Caco-2 (cell line): ENCODE measurements around the gene CPSF6. TPM values are rescaled to one million over a fixed set of nuclear protein-coding genes. Genes with fewer than 3 reads are reported as not detected.
A peak's percentile ranks its signal among the peaks of the same experiment; 100 is the strongest.

Experiments used
- BruUV-seq: library from RNA; stranded (reverse); fragments of 400-500 nt; replicated peaks from 2 replicates; lab custom pipeline; 2021; lab: Mats Ljungman, UMichigan
- CTCF ChIA-PET: fragments of 300-600 bp; sonication (Branson Sonifier 250); formaldehyde crosslinking; loops from one replicate; lab custom pipeline; 2022; ENCODE audit warnings: antibody characterized with exemption; lab: Charles Lee
- POLR2A ChIA-PET: fragments of 300-600 bp; sonication (Branson Sonifier 250); formaldehyde crosslinking; loops from one replicate; lab custom pipeline; 2022; ENCODE audit warnings: antibody characterized with exemption; lab: Charles Lee
- DNase-seq, 2 experiments: peaks; one replicate each; pipeline versions ENCODE4 v3.0.0 to v3.0.0-alpha.2; 2020 to 2022
- H3K27me3 ChIP-seq: replicated peaks from 2 replicates; pipeline ENCODE4 v1.6.0; 2011; ENCODE audit warnings: low read length; ENCODE audit not compliant: control insufficient read depth, insufficient read depth
- H3K36me3 ChIP-seq: 2 replicates; pipeline ENCODE4 v1.5.1; 2011; ENCODE audit warnings: low read length; ENCODE audit not compliant: control insufficient read depth, insufficient read depth
- H3K4me1 ChIP-seq: fragments of 250-450 bp; sonication (Bioruptor Pico); 2 replicates; pipeline ENCODE4 v1.5.1; 2020; ENCODE audit warnings: mild to moderate bottlenecking
- H3K4me3 ChIP-seq: 2 replicates; pipeline ENCODE4 v1.5.1; 2011; ENCODE audit warnings: low read depth, mild to moderate bottlenecking, control low read depth, low read length
- H3K9me3 ChIP-seq: fragments of 250-450 bp; sonication (Bioruptor Pico); 2 replicates; pipeline ENCODE4 v1.5.1; 2020; ENCODE audit warnings: mild to moderate bottlenecking, moderate library complexity
- H3K27ac Mint-ChIP-seq: one replicate; pipeline ENCODE4 v1.8.0; 2022; ENCODE audit warnings: mixed read lengths; ENCODE audit not compliant: unreplicated experiment
- H3K27me3 Mint-ChIP-seq: one replicate; pipeline ENCODE4 v1.8.0; 2022; ENCODE audit warnings: mixed read lengths; ENCODE audit not compliant: insufficient read depth, unreplicated experiment
- H3K36me3 Mint-ChIP-seq: one replicate; pipeline ENCODE4 v1.8.0; 2022; ENCODE audit warnings: mild to moderate bottlenecking, mixed read lengths; ENCODE audit not compliant: insufficient read depth, unreplicated experiment
- H3K4me1 Mint-ChIP-seq: one replicate; pipeline ENCODE4 v1.8.0; 2022; ENCODE audit warnings: low read depth, mixed read lengths; ENCODE audit not compliant: unreplicated experiment
- H3K4me3 Mint-ChIP-seq: one replicate; pipeline ENCODE4 v1.8.0; 2022; ENCODE audit warnings: mild to moderate bottlenecking, moderate library complexity, mixed read lengths; ENCODE audit not compliant: unreplicated experiment
- H3K9me3 Mint-ChIP-seq: one replicate; pipeline ENCODE4 v1.8.0; 2022; ENCODE audit warnings: mixed read lengths; ENCODE audit not compliant: unreplicated experiment
- intact Hi-C: fragments of 100-400 bp; cut with micrococcal nuclease; formaldehyde crosslinking; loops from one replicate; pipeline ENCODE4 v1.10.0; 2022; ENCODE audit not compliant: unreplicated experiment
- total RNA-seq: library from RNA; stranded (reverse); gene quantifications from 2 replicates; pipeline ENCODE4 v1.2.3, GENCODE V29; 2022
- TF ChIP-seq, protein P1 (sequence below), 2 experiments: fragments of 200-600 bp in 1 of 2; IDR thresholded peaks; 1 replicate in 1 of 2; 2 replicates in 1 of 2; pipeline versions ENCODE4 v1.5.1 to v1.8.0; 2011 to 2022; ENCODE audit warnings: antibody characterized with exemption in 1 of 2, control low read depth in 1 of 2, inconsistent platforms in 1 of 2, low read depth in 1 of 2, low read length in 1 of 2, mild to moderate bottlenecking in 1 of 2, moderate library complexity in 1 of 2; ENCODE audit not compliant: insufficient read depth in 1 of 2, severe bottlenecking in 1 of 2, unreplicated experiment in 1 of 2

The CPSF6 gene
- total RNA-seq, 1 experiment from 2014 or later = 124 TPM

DNA sequence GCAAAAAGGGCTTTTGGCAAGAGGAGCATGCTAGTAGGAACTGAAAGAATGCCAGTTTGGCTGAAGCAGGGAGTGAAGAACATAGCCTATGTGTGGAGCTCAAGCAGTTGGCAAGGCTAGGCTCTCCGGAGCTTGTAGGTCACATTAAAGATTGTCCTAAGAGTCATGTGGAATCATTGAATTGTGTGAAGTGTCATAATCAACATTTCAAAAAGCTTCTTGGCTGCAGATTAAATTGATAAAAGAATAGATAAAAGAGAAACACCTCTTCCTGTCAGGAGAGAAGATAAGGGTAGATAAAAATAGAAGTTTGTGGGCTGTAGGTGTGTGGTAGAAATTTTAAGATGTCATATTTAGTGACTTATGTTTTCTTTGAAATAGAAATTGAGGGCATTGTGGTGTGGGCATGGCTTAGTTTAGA lies 36.1 kb downstream of the CPSF6 start:
- no peak overlapping the region for H3K4me3 ChIP-seq
- no peaks in the 10 kb centered on the region for H3K36me3 ChIP-seq
- Mint-ChIP-seq H3K27ac (no peak overlapping the region), H3K4me3 (no peak overlapping the region), H3K27me3 (no peaks in the 10 kb centered on the region), H3K9me3 (no peaks in the 10 kb centered on the region), H3K36me3 (peaks cover 49% of the 10 kb centered on the region), H3K4me1 (peaks cover 8% of the 10 kb centered on the region)
- no peak for DNase-seq
- TF ChIP-seq, protein P1, sequence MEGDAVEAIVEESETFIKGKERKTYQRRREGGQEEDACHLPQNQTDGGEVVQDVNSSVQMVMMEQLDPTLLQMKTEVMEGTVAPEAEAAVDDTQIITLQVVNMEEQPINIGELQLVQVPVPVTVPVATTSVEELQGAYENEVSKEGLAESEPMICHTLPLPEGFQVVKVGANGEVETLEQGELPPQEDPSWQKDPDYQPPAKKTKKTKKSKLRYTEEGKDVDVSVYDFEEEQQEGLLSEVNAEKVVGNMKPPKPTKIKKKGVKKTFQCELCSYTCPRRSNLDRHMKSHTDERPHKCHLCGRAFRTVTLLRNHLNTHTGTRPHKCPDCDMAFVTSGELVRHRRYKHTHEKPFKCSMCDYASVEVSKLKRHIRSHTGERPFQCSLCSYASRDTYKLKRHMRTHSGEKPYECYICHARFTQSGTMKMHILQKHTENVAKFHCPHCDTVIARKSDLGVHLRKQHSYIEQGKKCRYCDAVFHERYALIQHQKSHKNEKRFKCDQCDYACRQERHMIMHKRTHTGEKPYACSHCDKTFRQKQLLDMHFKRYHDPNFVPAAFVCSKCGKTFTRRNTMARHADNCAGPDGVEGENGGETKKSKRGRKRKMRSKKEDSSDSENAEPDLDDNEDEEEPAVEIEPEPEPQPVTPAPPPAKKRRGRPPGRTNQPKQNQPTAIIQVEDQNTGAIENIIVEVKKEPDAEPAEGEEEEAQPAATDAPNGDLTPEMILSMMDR (IDR thresholded peaks at IDR 0.05; ENCODE audit: insufficient read depth in 1 of 2, low read depth in 1 of 2, low read length in 1 of 2, severe bottlenecking in 1 of 2, unreplicated experiment in 1 of 2) = no peak
- H3K4me1 ChIP-seq = peaks cover 22% of the 10 kb centered on the region
- no TSS peak for BruUV-seq
- no peaks in the 10 kb centered on the region for H3K9me3 ChIP-seq
- CTCF ChIA-PET = no interaction called here
- H3K27me3 ChIP-seq = no peaks in the 10 kb centered on the region
- POLR2A ChIA-PET = interaction anchor here (0.5 kb wide), 1 partner anchor 330 kb away, joined by 4 read pairs; no protein-coding TSS in a partner anchor
- intact Hi-C loops = no loop called here

GRCh38 chr12:69278814-69279782 lies 39.7 kb downstream of the CPSF6 start:
- H3K36me3 ChIP-seq = no peaks in the 10 kb centered on the region
- H3K9me3 Mint-ChIP-seq = no peaks in the 10 kb centered on the region
- H3K4me1 Mint-ChIP-seq = peaks cover 8% of the 10 kb centered on the region
- peaks cover 22% of the 10 kb centered on the region for H3K4me1 ChIP-seq
- no peaks in the 10 kb centered on the region for H3K27me3 ChIP-seq
- no TSS peak for BruUV-seq
- peaks cover 29% of the 10 kb centered on the region for H3K36me3 Mint-ChIP-seq
- H3K9me3 ChIP-seq = no peaks in the 10 kb centered on the region
- no peak for DNase-seq
- H3K4me3 Mint-ChIP-seq = no peak overlapping the region
- no peaks in the 10 kb centered on the region for H3K27me3 Mint-ChIP-seq
- H3K4me3 ChIP-seq = no peak overlapping the region
- ChIA-PET CTCF (no interaction called here), POLR2A (no interaction called here)
- no peak overlapping the region for H3K27ac Mint-ChIP-seq
- intact Hi-C loops = no loop called here
- TF ChIP-seq, protein P1 (IDR thresholded peaks at IDR 0.05; ENCODE audit: insufficient read depth in 1 of 2, low read depth in 1 of 2, low read length in 1 of 2, severe bottlenecking in 1 of 2, unreplicated experiment in 1 of 2) = no peak

- H3K4me1 ChIP-seq = no peaks in the 10 kb centered on the region
- CTCF ChIA-PET = no interaction called here
- no peak overlapping the region for H3K27ac Mint-ChIP-seq
- H3K4me3 ChIP-seq = no peak overlapping the region
- no TSS peak for BruUV-seq
- POLR2A ChIA-PET = no interaction called here
- H3K27me3 ChIP-seq = no peaks in the 10 kb centered on the region
- TF ChIP-seq, protein P1 (IDR thresholded peaks at IDR 0.05; ENCODE audit: insufficient read depth in 1 of 2, low read depth in 1 of 2, low read length in 1 of 2, severe bottlenecking in 1 of 2, unreplicated experiment in 1 of 2) = no peak
- peak in 1 of 2 experiments; percentile 47 for DNase-seq
- H3K36me3 ChIP-seq = no peaks in the 10 kb centered on the region
- H3K4me3 Mint-ChIP-seq = no peak overlapping the region
- peaks cover 12% of the 10 kb centered on the region for H3K36me3 Mint-ChIP-seq
- H3K27me3 Mint-ChIP-seq = no peaks in the 10 kb centered on the region
- no peaks in the 10 kb centered on the region for H3K9me3 Mint-ChIP-seq
- intact Hi-C loops = no loop called here
- no peaks in the 10 kb centered on the region for H3K9me3 ChIP-seq
- no peaks in the 10 kb centered on the region for H3K4me1 Mint-ChIP-seq
Measured at GRCh38 chr12:69284131-69284530, 44.8 kb downstream of the CPSF6 start.
